NCI-H510A (cell line): Measurements from ENCODE around the gene KCNQ4.

Experiments
- DNase-seq: peaks from one replicate; lab custom pipeline; 2025; lab: John Stamatoyannopoulos, UW

The KCNQ4 gene

DNA sequence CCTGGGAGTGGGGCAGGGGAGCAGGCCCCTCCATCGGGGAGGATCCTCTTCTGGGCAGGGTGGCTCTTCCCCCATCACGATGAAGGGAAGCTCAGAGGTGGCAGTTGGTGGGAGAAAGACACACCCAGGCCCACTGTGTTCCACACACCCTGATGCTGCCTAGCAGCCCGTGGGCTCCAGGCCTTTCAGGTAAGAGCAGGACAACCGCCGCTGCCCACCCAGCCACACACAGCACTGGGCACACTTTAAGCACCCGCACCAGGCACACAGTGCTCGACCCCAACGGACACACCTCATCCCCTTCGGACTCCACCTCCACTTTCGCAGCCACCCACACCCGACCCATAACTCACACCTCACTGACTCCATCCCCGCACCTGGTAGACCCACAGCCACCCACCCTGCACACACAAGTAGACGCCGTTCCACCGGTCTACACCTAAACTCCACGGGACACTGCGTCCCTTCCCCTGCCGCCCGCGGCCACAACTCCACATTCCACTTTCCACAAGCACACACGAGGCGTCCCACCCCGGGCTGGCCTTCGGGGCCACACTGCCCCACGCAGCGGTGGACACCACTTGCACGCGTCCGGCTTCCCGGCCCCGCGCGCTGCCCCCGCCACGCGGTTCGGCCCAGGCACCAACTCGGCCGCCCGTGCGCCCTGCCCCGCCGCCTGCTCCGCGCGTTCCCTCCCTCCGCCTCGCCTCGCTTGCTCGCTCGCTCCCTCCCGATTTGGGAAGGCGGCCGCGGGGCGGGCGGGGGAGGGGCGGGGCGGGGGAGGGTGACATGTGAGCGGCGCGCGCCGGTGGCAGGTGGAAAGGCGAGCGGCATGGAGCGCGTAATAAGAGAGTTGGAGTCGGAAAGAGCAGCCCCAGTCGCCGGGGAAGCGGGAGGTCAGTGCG is at the start of gene KCNQ4:
TSS of gene KCNQ4 (plus strand) at position 787 of the 905 bp plus-strand sequence. CDS start 307 bp downstream, outside the sequence.
- peak; percentile 83 for DNase-seq

DNA sequence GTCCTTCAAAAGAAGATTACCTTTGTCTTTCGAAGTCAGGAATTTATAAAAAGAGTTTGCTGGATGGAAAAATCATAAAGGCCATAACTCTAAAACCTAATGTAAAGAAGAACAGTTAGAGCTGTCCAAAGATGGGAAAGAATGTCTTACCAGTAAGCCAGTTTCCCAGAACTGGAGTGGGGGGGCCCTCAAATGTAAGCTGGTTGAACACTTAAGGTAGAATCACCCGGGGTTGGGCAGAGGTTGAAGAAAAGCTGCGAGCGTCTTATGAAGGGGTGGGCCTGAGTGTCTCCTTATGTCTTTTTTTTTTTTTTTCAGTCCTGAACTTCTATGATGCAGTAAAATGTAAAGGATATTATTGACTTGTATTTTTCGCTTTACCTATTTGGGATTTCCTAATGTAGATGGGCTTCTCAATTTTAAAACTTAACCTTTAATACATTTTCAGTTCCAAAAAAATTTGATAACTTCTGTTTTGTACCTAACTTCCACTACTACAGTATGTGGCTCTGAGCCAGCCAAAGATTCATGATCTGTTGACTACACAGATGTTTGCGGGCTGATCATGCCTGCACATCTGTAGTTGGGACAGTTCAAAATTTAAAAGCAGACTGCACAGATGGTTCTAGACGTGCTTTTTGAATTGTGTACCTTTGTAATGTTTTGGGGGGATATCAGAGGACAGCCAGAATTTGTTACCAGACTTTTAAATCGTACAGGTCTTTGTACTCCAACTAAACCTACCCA is 48.5 kb upstream of the KCNQ4 start:
- DNase-seq, result no peak

DNA sequence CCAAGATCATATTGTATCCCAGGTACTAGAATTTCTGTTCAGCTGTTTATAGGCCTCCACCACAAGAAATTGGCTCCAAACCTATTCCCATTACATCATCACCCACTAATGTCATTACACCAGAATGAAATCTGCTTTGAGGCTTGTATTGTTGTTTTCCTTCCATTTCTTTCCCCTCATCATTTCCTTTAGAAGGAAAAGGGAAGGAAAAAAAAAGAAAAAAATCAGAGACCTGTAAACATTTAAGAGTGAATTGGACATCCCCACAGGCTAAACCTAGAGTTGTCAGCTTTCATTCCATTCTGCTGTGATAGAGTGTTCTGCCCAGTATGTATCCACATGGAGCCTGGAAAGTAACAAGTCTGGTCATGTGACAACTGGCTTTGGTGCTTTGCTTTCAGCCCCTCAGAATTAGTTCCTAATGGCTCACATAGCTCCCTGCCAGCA is 47.5 kb upstream of the KCNQ4 start:
- no peak for DNase-seq

- no peak for DNase-seq
Measured at GRCh38 chr1:40738831-40739230, 44.8 kb upstream of the KCNQ4 start.

GRCh38 chr1:40739455-40740008 is 44.1 kb upstream of the KCNQ4 start:
- no peak for DNase-seq

DNA sequence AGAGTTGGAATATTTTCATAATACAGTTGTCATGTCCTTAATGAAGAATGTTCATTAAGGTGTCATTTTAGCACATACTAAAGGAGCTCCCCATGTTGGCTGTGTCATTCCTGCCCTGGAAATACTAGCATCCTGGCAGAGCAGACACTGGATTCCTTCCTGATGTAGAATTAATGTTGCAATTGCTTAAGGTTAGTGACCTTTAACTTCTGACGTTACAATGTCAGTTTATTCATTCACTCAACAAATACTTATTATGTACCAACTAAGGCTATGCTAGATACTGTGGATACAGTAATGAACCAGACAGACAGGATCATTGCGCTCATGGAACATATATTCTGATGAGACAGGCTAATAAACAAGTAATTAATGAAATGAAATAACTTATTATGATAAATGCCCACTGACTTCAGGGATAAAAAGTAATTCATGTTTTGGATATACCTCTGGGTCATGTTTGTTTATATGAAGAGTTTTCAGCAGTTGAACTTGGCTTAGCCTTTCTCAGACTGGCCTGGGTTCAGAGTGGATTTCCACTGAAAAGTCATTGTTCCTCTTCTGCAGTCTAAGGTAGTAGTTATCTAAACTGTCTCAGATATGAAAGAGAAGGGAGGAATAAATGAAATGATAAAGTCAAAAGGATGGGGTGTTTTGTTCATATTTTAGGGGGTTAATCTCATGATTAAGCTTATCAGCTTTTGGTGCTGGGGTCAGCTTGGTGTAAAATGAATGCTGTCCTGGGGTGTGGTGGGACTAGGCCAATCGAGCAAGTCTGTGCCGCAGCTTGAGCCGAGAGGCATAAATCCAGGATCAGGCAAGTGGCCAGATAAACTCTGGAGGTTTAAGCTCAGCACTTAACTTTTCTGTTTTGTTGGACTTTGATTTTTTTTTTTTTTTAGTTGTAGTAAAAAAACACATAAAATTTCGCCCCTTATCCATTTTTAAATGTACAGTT is 43.3 kb upstream of the KCNQ4 start:
- no peak for DNase-seq

DNA sequence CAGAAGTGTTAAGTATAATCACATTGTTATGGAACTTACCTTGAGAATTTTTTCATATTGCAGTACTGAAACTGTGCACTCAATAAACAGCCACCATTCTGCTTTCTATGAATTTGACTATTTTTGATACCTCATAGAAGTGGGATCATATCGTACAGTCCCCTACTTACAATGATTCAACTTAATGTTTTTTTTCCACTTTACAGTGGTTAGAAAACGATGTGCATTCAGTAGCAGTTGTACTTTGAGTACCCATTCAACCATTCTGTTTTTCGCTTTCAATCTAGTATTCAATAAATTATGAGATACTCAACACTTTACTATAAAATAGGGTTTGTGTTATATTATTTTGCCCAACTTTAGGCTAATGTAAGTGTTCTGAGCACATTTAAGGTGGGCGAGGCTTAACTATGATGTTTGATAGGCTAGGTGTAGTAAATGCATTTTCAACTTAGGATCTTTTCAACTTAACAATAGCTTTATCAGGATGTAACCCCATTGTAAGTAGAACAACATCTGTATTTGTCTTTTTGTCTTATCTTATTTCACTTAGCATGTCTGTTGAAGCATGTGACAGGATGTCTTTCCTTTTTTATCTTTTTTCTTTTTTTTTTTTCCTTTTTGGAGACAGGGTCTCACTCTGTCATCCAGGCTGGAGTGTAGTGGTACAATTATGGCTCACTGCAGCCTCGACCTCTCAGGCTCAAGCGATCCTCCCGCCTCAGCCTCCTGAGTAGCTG is 42.4 kb upstream of the KCNQ4 start:
- no peak for DNase-seq

DNA sequence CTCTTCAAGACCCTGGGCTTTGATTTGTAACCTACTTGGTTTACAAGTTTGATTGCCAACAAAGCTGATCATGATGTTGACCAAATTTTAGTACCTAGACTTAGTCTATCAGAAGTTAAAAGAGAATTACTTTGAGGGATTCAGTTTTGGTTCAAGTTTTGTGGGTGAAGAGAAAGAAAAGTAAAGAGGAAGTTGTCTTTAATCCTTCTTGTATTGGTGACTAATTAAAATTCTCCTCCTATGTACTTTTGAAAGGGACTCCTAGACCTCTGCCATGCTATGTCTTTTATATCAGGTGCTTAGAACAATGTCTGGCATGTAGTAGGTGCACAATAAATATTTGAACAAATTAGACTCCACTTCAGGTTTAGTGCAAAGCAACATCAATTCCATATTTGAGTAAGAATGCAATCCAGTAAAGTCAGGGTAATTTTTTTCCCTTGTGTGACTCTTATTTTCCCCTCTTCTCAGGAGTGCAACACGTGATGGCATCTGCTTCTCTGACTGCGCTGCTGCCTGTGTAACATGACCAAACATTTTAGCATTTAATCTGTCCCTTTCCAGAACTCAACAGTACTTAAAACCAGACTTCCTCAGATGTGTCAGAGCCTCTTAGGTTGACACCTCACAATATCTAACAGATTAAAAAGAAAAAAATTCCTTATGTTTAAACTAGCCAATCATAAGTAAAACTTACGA is 41.1 kb upstream of the KCNQ4 start:
- DNase-seq, result no peak

DNA sequence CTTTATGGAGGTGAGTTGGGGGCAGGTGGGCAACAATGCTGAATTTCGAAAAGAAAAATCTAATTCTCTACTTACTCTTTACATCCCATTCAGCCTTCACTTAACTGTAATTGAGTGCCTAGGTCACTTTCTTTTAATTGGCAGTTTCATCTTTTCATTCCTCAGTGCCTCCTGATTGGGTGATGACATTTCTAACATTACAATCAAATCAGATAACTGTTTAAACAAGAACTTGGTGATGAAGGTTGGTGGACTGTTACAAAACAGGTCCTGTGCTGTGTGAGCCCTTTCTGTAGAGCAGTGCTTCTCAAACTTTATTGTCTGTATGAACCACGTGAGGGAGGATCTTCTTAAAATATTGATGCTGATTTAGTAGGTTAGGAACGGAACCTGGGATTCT is 40.1 kb upstream of the KCNQ4 start:
- no peak for DNase-seq

DNA sequence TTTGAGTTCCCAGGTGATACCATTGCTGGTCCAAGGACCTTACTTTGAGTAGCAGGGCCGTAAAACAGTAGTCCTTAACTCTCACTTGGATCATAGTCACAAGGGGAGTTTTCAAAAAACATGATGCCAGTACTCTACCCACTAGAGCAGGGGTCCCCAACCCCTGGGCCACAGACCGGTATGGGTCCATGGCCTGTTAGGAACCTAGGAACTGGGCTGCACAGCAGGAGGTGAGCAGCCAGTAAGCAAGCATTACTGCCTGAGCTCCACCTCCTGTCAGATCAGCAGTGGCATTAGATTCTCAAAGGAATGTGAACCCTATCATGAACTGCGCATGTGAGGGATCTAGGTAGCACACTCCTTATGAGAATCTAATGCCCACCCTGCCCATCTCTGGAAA is 39.7 kb upstream of the KCNQ4 start:
- no peak for DNase-seq

GRCh38 chr1:40745176-40745575 is 38.4 kb upstream of the KCNQ4 start:
- DNase-seq, result no peak

GRCh38 chr1:40746344-40747090 is 37.1 kb upstream of the KCNQ4 start:
- no peak for DNase-seq

GRCh38 chr1:40748841-40749718 is 34.5 kb upstream of the KCNQ4 start:
- DNase-seq, result no peak

- DNase-seq, result no peak
Measured at GRCh38 chr1:40749817-40750216, 33.8 kb upstream of the KCNQ4 start.

- DNase-seq, result no peak
Measured at GRCh38 chr1:40750451-40750908, 33.1 kb upstream of the KCNQ4 start.

DNA sequence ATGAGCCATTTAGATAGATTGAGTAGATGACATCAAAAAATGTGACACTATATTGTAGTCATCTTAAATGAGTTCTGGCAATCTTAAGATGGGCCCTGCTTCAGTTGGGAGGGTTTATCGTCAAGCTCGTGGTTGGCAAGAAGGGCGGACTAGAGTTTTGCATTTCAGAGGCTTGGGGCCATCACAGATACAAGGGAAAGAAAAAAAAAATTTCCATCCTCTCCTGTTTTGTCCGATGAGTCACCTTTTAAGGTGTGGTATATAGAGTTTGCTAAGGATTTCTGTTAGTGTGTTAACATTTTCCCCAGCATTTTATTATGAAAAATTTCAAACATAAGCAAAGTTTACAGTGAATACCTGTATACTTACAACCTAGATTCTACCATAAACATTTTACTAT is 31.8 kb upstream of the KCNQ4 start:
- DNase-seq, result no peak

- DNase-seq, result no peak
Measured at GRCh38 chr1:40753142-40753882, 30.3 kb upstream of the KCNQ4 start.

DNA sequence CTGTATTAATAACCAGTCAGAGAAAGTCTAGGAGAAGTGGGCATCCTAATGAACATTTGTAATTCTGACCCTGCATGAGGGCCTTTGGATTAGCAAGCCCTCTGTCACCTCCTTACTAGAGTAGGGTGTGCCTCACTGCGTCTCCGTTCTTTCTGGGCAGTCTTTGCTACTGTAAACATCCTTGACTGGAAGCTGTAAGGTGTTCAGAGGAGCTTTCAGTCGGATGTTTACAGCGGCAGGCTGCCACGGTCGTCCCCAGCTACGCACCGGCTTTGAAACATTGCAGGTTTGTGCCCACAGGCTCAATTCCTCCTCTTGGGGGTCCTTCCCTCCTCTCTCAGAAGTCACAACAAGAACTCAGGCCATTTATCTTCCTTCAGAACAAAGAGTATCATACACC is 29.4 kb upstream of the KCNQ4 start:
- DNase-seq, result no peak
